ENCODE measurements around the gene PKP2.

- TF ChIP-seq CTCF (IDR thresholded peaks at IDR 0.05; ENCODE audit: low read depth, low read length) (no peak), POLR2A (IDR thresholded peaks at IDR 0.05; ENCODE audit: extremely low read depth, insufficient read length) (no peak)
Measured at GRCh38 chr12:32891526-32891925, 5.1 kb downstream of the PKP2 start.
